IMR-90 (cell line): ENCODE data around the gene GATAD2A. TPM values are rescaled to one million over a fixed set of nuclear protein-coding genes. Genes with fewer than 3 reads are reported as not detected.

Experiments used
- ATAC-seq: fragments of 200-7000 bp; cut with Tn5 transposase; 2 replicates; pipeline ENCODE4 v1.9.1; 2020; ENCODE audit warnings: low read depth, mild to moderate bottlenecking, moderate library complexity
- BruUV-seq: library from RNA; stranded (reverse); fragments of 400-500 nt; replicated peaks from 2 replicates; lab custom pipeline; 2021; lab: Mats Ljungman, UMichigan
- CTCF ChIA-PET: fragments of 300-600 bp; formaldehyde crosslinking; extraction: SDS; loops from one replicate; lab custom pipeline; 2021; ENCODE audit warnings: antibody characterized with exemption; lab: Yijun Ruan, JAX
- POLR2A ChIA-PET: fragments of 300-600 bp; sonication (Branson Sonifier 250); formaldehyde crosslinking; loops from one replicate; lab custom pipeline; 2022; ENCODE audit warnings: antibody characterized with exemption; ENCODE audit not compliant: unreplicated experiment; lab: Charles Lee
- DNase-seq: peaks from one replicate; pipeline ENCODE4 v3.0.0; 2013
- H2AFZ ChIP-seq: replicated peaks from 2 replicates; pipeline ENCODE3; 2013; ENCODE audit warnings: low read length, mild to moderate bottlenecking; ENCODE audit not compliant: poor library complexity
- H2AK5ac ChIP-seq: 2 replicates; pipeline ENCODE4 v1.6.1; 2013; ENCODE audit warnings: low read depth, low read length, inconsistent platforms
- H2AK9ac ChIP-seq: replicated peaks from 2 replicates; pipeline ENCODE3; 2013; ENCODE audit warnings: mild to moderate bottlenecking, low read depth, low read length, moderate library complexity; ENCODE audit not compliant: poor library complexity
- H2BK120ac ChIP-seq: 2 replicates; pipeline ENCODE4 v1.6.1; 2013; ENCODE audit warnings: low read depth, low read length, inconsistent platforms
- H2BK15ac ChIP-seq: 3 replicates; pipeline ENCODE4 v1.6.1; 2013; ENCODE audit warnings: low read depth, low read length, inconsistent platforms
- H2BK20ac ChIP-seq: 2 replicates; pipeline ENCODE4 v1.6.1; 2013; ENCODE audit warnings: low read depth, mild to moderate bottlenecking, inconsistent platforms, low read length, moderate library complexity
- H2BK5ac ChIP-seq: 2 replicates; pipeline ENCODE4 v1.6.1; 2013; ENCODE audit warnings: mild to moderate bottlenecking, low read depth, low read length, inconsistent platforms; ENCODE audit not compliant: poor library complexity, severe bottlenecking
- H3K14ac ChIP-seq: replicated peaks from 2 replicates; pipeline ENCODE4 v1.6.1; 2013; ENCODE audit warnings: low read depth, low read length, inconsistent platforms
- H3K18ac ChIP-seq: 2 replicates; pipeline ENCODE4 v1.6.1; 2013; ENCODE audit warnings: low read depth, low read length, control low read depth
- H3K23ac ChIP-seq: 2 replicates; pipeline ENCODE4 v1.6.1; 2013; ENCODE audit warnings: low read depth, low read length, inconsistent platforms
- H3K27ac ChIP-seq: 2 replicates; pipeline ENCODE4 v1.5.1; 2013; ENCODE audit warnings: mild to moderate bottlenecking, control low read depth, low read length; ENCODE audit not compliant: insufficient read depth
- H3K27me3 ChIP-seq: 2 replicates; pipeline ENCODE4 v1.6.1; 2013; ENCODE audit warnings: low read length; ENCODE audit not compliant: control insufficient read depth, insufficient read depth
- H3K36me3 ChIP-seq: 2 replicates; pipeline ENCODE4 v1.6.1; 2013; ENCODE audit warnings: low read length, mixed read lengths; ENCODE audit not compliant: control insufficient read depth, insufficient read depth
- H3K4ac ChIP-seq: 2 replicates; pipeline ENCODE4 v1.6.1; 2013; ENCODE audit warnings: low read depth, low read length, inconsistent platforms
- H3K4me1 ChIP-seq: 2 replicates; pipeline ENCODE4 v1.6.1; 2013; ENCODE audit warnings: low read length, mixed read lengths; ENCODE audit not compliant: control insufficient read depth, insufficient read depth
- H3K4me2 ChIP-seq: 2 replicates; pipeline ENCODE4 v1.6.1; 2013; ENCODE audit warnings: low read depth, mild to moderate bottlenecking, control low read depth, low read length, moderate library complexity
- H3K4me3 ChIP-seq: 2 replicates; pipeline ENCODE4 v1.5.1; 2013; ENCODE audit warnings: low read depth, mild to moderate bottlenecking, control low read depth, low read length, moderate library complexity; ENCODE audit not compliant: insufficient read depth
- H3K56ac ChIP-seq: 2 replicates; pipeline ENCODE4 v1.6.1; 2013; ENCODE audit warnings: low read length, inconsistent platforms; ENCODE audit not compliant: insufficient read depth; ENCODE audit errors: extremely low read depth
- H3K79me1 ChIP-seq, 2 experiments: 2 replicates each; pipeline ENCODE4 v1.6.1; 2013; ENCODE audit warnings: low read length in 2 of 2, inconsistent platforms in 1 of 2, low read depth in 1 of 2
- H3K9ac ChIP-seq: 2 replicates; pipeline ENCODE4 v1.6.1; 2013; ENCODE audit warnings: low read depth, low read length, control low read depth
- H3K9me1 ChIP-seq: 2 replicates; pipeline ENCODE4 v1.6.1; 2013; ENCODE audit warnings: low read length, inconsistent platforms; ENCODE audit not compliant: insufficient read depth
- H3K9me3 ChIP-seq: 2 replicates; pipeline ENCODE4 v1.6.1; 2013; ENCODE audit warnings: low read length; ENCODE audit not compliant: control insufficient read depth, insufficient read depth
- H4K20me1 ChIP-seq: 2 replicates; pipeline ENCODE4 v1.6.1; 2013; ENCODE audit warnings: low read length, inconsistent platforms; ENCODE audit not compliant: insufficient read depth
- H4K5ac ChIP-seq: 2 replicates; pipeline ENCODE4 v1.6.1; 2013; ENCODE audit warnings: mild to moderate bottlenecking, low read depth, low read length, control low read depth
- H4K8ac ChIP-seq, 2 experiments: 2 replicates each; pipeline ENCODE4 v1.6.1; 2013; ENCODE audit warnings: low read depth in 2 of 2, low read length in 2 of 2, control low read depth in 1 of 2, inconsistent platforms in 1 of 2
- H4K91ac ChIP-seq: 2 replicates; pipeline ENCODE4 v1.6.1; 2013; ENCODE audit warnings: low read depth, low read length, inconsistent platforms; ENCODE audit not compliant: insufficient read depth
- CEBPB ChIP-seq: IDR thresholded peaks from 2 replicates; pipeline ENCODE4 v1.6.1; 2012; ENCODE audit warnings: low read depth, low read length, improper control_type of control experiment
- CHD1 ChIP-seq: IDR thresholded peaks from 2 replicates; pipeline ENCODE4 v1.6.1; 2012; ENCODE audit warnings: low read depth, low read length, improper control_type of control experiment
- FOS ChIP-seq: fragments of 150-350 bp; IDR thresholded peaks from 2 replicates; pipeline ENCODE4 v1.6.1; 2016; ENCODE audit warnings: low read depth, low read length
- MAFK ChIP-seq: IDR thresholded peaks from 2 replicates; pipeline ENCODE4 v1.6.1; 2012; ENCODE audit warnings: low read depth, low read length, improper control_type of control experiment
- MAZ ChIP-seq: IDR thresholded peaks from 2 replicates; pipeline ENCODE4 v1.6.1; 2012; ENCODE audit warnings: low read depth, mild to moderate bottlenecking, low read length, improper control_type of control experiment, moderate library complexity, borderline replicate concordance
- NFE2L2 ChIP-seq: fragments of 150-350 bp; IDR thresholded peaks from 2 replicates; pipeline ENCODE4 v1.6.1; 2016; ENCODE audit warnings: low read depth, mild to moderate bottlenecking, low read length
- POLR2A ChIP-seq: IDR thresholded peaks from 2 replicates; pipeline ENCODE4 v1.6.1; 2012; ENCODE audit warnings: mild to moderate bottlenecking, low read depth, low read length
- RAD21 ChIP-seq: IDR thresholded peaks from 2 replicates; pipeline ENCODE4 v1.6.1; 2012; ENCODE audit warnings: low read length, improper control_type of control experiment
- RCOR1 ChIP-seq: IDR thresholded peaks from 2 replicates; pipeline ENCODE4 v1.6.1; 2012; ENCODE audit warnings: mild to moderate bottlenecking, low read length, improper control_type of control experiment; ENCODE audit not compliant: insufficient replicate concordance
- RFX5 ChIP-seq: IDR thresholded peaks from 2 replicates; pipeline ENCODE4 v1.8.0; 2012; ENCODE audit warnings: low read depth, mild to moderate bottlenecking, low read length, moderate library complexity
- SMC3 ChIP-seq: fragments of 150-350 bp; IDR thresholded peaks from 2 replicates; pipeline ENCODE4 v1.6.1; 2016; ENCODE audit warnings: low read depth, mild to moderate bottlenecking, antibody characterized with exemption, low read length, moderate library complexity
- WGBS, 2 experiments: methylation state at CpG; one replicate each; pipeline versions ENCODE4 v1.1.5 to v1.1.7; 2013; ENCODE audit warnings: missing lambda C conversion rate in 2 of 2; ENCODE audit not compliant: insufficient read length in 1 of 2; ENCODE audit errors: extremely low coverage in 2 of 2; 5-methylcytosine and 5-hydroxymethylcytosine counted together
- dilution Hi-C: fragments of 300-500 bp; cut with HindIII; formaldehyde crosslinking; loops from one replicate; pipeline ENCODE4 v1.14.3; 2018; ENCODE audit warnings: low sequenced_read_pairs; ENCODE audit not compliant: unreplicated experiment
- in situ Hi-C: fragments of 300-500 bp; cut with MboI; formaldehyde crosslinking; loops from 3 replicates; pipeline ENCODE4 v1.14.3; 2019; ENCODE audit warnings: low sequenced_read_pairs, inconsistent platforms, mixed read lengths
- intact Hi-C: fragments of 100-400 bp; cut with micrococcal nuclease; formaldehyde crosslinking; loops from 2 replicates; pipeline ENCODE4 v1.10.0; 2022
- polyA plus RNA-seq, 3 experiments: library from polyadenylated mRNA; depleted of rRNA; stranded (reverse); fragments of >200 nt; gene quantifications; 2 replicates each; pipeline ENCODE4 v1.2.3, GENCODE V29; 2012; ENCODE audit warnings: low replicate concordance in 1 of 3
- total RNA-seq: library from RNA; depleted of rRNA; stranded (reverse); fragments of >200 nt; gene quantifications from 2 replicates; pipeline ENCODE4 v1.2.3, GENCODE V29; 2012
- TF ChIP-seq, protein P1 (sequence below): fragments of 150-350 bp; IDR thresholded peaks from 2 replicates; pipeline ENCODE4 v1.6.1; 2016; ENCODE audit warnings: low read depth, mild to moderate bottlenecking, low read length, moderate library complexity, borderline replicate concordance
- TF ChIP-seq, protein P2 (sequence below): conservative IDR thresholded peaks from 2 replicates; pipeline ENCODE4 v1.5.1; 2012; ENCODE audit warnings: mild to moderate bottlenecking, low read depth, low read length, improper control_type of control experiment

GATAD2A gene
- total and polyA plus RNA-seq, 2 of the 4 experiments (the other 2 are of a cell fraction), result 23.5 to 33.2 TPM

GRCh38 chr19:19527674-19528625 is 122.5 kb downstream of the GATAD2A start:
- H4K20me1 ChIP-seq, result peaks cover 37% of the 10 kb centered on the region
- CTCF ChIA-PET, result no interaction called here
- no peak overlapping the region for H3K23ac ChIP-seq

More at GRCh38 chr19:19527674-19528625, 122.5 kb downstream of the GATAD2A start:
- Histone ChIP-seq H3K27me3 (no peaks in the 10 kb centered on the region), H2BK5ac (no peak overlapping the region), H3K4ac (no peak overlapping the region), H3K79me1 (peaks cover 9 to 30% of the 10 kb centered on the region in 2 experiments), H3K9me3 (no peaks in the 10 kb centered on the region), H2BK20ac (no peak overlapping the region), H3K9me1 (no peaks in the 10 kb centered on the region), H3K14ac (no peak overlapping the region), H2BK15ac (no peak overlapping the region), H3K4me2 (no peak overlapping the region), H4K8ac (no peak overlapping the region), H4K91ac (no peak overlapping the region), H3K27ac (no peak overlapping the region), H2AK5ac (no peak overlapping the region), H3K56ac (no peak overlapping the region), H3K4me3 (no peak overlapping the region), H2AK9ac (no peak overlapping the region), H3K18ac (no peak overlapping the region), H4K5ac (no peak overlapping the region), H3K4me1 (peaks cover 7% of the 10 kb centered on the region), H3K36me3 (peaks cover 26% of the 10 kb centered on the region), H2AFZ (no peak overlapping the region), H3K9ac (no peak overlapping the region), H2BK120ac (no peak overlapping the region)
- dilution Hi-C loops, result no loop called here
- intact Hi-C loops, result no loop called here
- no peak for DNase-seq
- TF ChIP-seq NFE2L2 (no peak), RCOR1 (no peak), MAFK (no peak), POLR2A (no peak), CEBPB (no peak), CHD1 (no peak), RAD21 (no peak), RFX5 (no peak), MAZ (no peak), SMC3 (no peak), FOS (no peak)
- TF ChIP-seq, protein P1, sequence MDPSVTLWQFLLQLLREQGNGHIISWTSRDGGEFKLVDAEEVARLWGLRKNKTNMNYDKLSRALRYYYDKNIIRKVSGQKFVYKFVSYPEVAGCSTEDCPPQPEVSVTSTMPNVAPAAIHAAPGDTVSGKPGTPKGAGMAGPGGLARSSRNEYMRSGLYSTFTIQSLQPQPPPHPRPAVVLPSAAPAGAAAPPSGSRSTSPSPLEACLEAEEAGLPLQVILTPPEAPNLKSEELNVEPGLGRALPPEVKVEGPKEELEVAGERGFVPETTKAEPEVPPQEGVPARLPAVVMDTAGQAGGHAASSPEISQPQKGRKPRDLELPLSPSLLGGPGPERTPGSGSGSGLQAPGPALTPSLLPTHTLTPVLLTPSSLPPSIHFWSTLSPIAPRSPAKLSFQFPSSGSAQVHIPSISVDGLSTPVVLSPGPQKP, result no peak
- TF ChIP-seq, protein P2, sequence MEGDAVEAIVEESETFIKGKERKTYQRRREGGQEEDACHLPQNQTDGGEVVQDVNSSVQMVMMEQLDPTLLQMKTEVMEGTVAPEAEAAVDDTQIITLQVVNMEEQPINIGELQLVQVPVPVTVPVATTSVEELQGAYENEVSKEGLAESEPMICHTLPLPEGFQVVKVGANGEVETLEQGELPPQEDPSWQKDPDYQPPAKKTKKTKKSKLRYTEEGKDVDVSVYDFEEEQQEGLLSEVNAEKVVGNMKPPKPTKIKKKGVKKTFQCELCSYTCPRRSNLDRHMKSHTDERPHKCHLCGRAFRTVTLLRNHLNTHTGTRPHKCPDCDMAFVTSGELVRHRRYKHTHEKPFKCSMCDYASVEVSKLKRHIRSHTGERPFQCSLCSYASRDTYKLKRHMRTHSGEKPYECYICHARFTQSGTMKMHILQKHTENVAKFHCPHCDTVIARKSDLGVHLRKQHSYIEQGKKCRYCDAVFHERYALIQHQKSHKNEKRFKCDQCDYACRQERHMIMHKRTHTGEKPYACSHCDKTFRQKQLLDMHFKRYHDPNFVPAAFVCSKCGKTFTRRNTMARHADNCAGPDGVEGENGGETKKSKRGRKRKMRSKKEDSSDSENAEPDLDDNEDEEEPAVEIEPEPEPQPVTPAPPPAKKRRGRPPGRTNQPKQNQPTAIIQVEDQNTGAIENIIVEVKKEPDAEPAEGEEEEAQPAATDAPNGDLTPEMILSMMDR, result no peak
- WGBS, 2 experiments, result 92% methylated on average over 5 of the region's 27 CpGs; no CpG with 5 or more reads in 1 of the 2 experiments
- in situ Hi-C loops, result loop anchor here (25.0 kb wide), 1 partner anchor 434 kb away; no protein-coding TSS in a partner anchor
- no TSS peak for BruUV-seq
- POLR2A ChIA-PET, result no interaction called here
- no peak for ATAC-seq
